WTC11 (cell line): ENCODE measurements around the gene TRIM2. TPM values are rescaled to one million over a fixed set of nuclear protein-coding genes. Genes with fewer than 3 reads are reported as not detected.

Experiments
- ATAC-seq: fragments of 200-7000 bp; cut with Tn5 transposase; 2 replicates; pipeline ENCODE4 v1.10.0; 2021; ENCODE audit warnings: mild to moderate bottlenecking, moderate library complexity
- CTCF ChIA-PET: fragments of 300-600 bp; sonication (Branson Sonifier 250); formaldehyde crosslinking; loops from one replicate; lab custom pipeline; 2021; ENCODE audit warnings: antibody characterized with exemption; lab: Charles Lee
- POLR2A ChIA-PET: fragments of 350-600 bp; sonication (Branson Sonifier 250); formaldehyde crosslinking; loops from one replicate; lab custom pipeline; 2021; ENCODE audit warnings: antibody characterized with exemption; lab: Charles Lee
- DNase-seq: peaks from one replicate; pipeline ENCODE4 v3.0.0; 2021; ENCODE audit warnings: low spot score
- H3K27ac Mint-ChIP-seq: 2 replicates; pipeline ENCODE4 v1.8.0; 2021; ENCODE audit warnings: mixed read lengths
- H3K27me3 Mint-ChIP-seq: 2 replicates; pipeline ENCODE4 v1.8.0; 2021; ENCODE audit warnings: low read depth, mild to moderate bottlenecking, moderate library complexity, mixed read lengths
- H3K36me3 Mint-ChIP-seq: 2 replicates; pipeline ENCODE4 v1.8.0; 2021; ENCODE audit warnings: mixed read lengths
- H3K4me1 Mint-ChIP-seq: 2 replicates; pipeline ENCODE4 v1.8.0; 2022; ENCODE audit warnings: mixed read lengths
- H3K4me3 Mint-ChIP-seq: 2 replicates; pipeline ENCODE4 v1.8.0; 2021; ENCODE audit warnings: mild to moderate bottlenecking, moderate library complexity, mixed read lengths
- H3K9me3 Mint-ChIP-seq: 2 replicates; pipeline ENCODE4 v1.8.0; 2021; ENCODE audit warnings: mixed read lengths
- AR ChIP-seq: fragments of 250-450 bp; sonication (Bioruptor Pico); IDR thresholded peaks from 2 replicates; pipeline ENCODE4 v1.9.0; 2021; ENCODE audit warnings: mild to moderate bottlenecking
- ATF2 ChIP-seq: sonication (generic); formaldehyde crosslinking; IDR thresholded peaks from 2 replicates; pipeline ENCODE4 v1.8.1; 2022; ENCODE audit warnings: low read depth, missing genetic modification reagents, borderline replicate concordance
- CREM ChIP-seq: sonication (generic); formaldehyde crosslinking; IDR thresholded peaks from 2 replicates; pipeline ENCODE4 v1.8.1; 2022; ENCODE audit warnings: mild to moderate bottlenecking, missing genetic modification reagents, moderate library complexity
- GTF2I ChIP-seq: fragments of 250-450 bp; sonication (Bioruptor Pico); conservative IDR thresholded peaks from 2 replicates; pipeline ENCODE4 v1.4.0; 2021; ENCODE audit warnings: mild to moderate bottlenecking
- IRF1 ChIP-seq: sonication (generic); formaldehyde crosslinking; IDR thresholded peaks from 2 replicates; pipeline ENCODE4 v1.8.0; 2023; ENCODE audit warnings: missing genetic modification reagents
- JUN ChIP-seq: sonication (generic); formaldehyde crosslinking; IDR thresholded peaks from 2 replicates; pipeline ENCODE4 v1.8.0; 2023; ENCODE audit warnings: mild to moderate bottlenecking, missing genetic modification reagents
- MXD4 ChIP-seq: fragments of 250-450 bp; sonication (Bioruptor Pico); IDR thresholded peaks from 2 replicates; pipeline ENCODE4 v1.8.0; 2021; ENCODE audit warnings: mild to moderate bottlenecking, moderate library complexity, borderline replicate concordance
- NFE2L1 ChIP-seq: sonication (generic); formaldehyde crosslinking; IDR thresholded peaks from 2 replicates; pipeline ENCODE4 v1.8.1; 2023; ENCODE audit warnings: missing genetic modification reagents
- PRRX2 ChIP-seq: fragments of 250-450 bp; sonication (Bioruptor Pico); IDR thresholded peaks from 2 replicates; pipeline ENCODE4 v1.8.0; 2021; ENCODE audit warnings: mild to moderate bottlenecking
- SMAD3 ChIP-seq: sonication (generic); formaldehyde crosslinking; IDR thresholded peaks from 2 replicates; pipeline ENCODE4 v1.8.0; 2022; ENCODE audit warnings: missing genetic modification reagents, mild to moderate bottlenecking, borderline replicate concordance
- USF1 ChIP-seq: sonication (generic); formaldehyde crosslinking; IDR thresholded peaks from 2 replicates; pipeline ENCODE4 v1.8.0; 2022; ENCODE audit warnings: mild to moderate bottlenecking, missing genetic modification reagents
- USF2 ChIP-seq: sonication (generic); formaldehyde crosslinking; IDR thresholded peaks from 2 replicates; pipeline ENCODE4 v1.8.1; 2023; ENCODE audit warnings: mild to moderate bottlenecking, missing genetic modification reagents, moderate library complexity
- ZNF263 ChIP-seq: sonication (generic); formaldehyde crosslinking; IDR thresholded peaks from 2 replicates; pipeline ENCODE4 v1.8.1; 2022; ENCODE audit warnings: low read depth, mild to moderate bottlenecking, moderate library complexity, missing genetic modification reagents
- ZNF317 ChIP-seq: sonication (generic); formaldehyde crosslinking; IDR thresholded peaks from 2 replicates; pipeline ENCODE4 v1.8.1; 2023; ENCODE audit warnings: low read depth, mild to moderate bottlenecking, moderate library complexity, missing genetic modification reagents, borderline replicate concordance
- ZNF423 ChIP-seq: fragments of 250-450 bp; sonication (Bioruptor Pico); IDR thresholded peaks from 2 replicates; pipeline ENCODE4 v2.1.2; 2022; ENCODE audit warnings: mild to moderate bottlenecking, moderate library complexity
- ZNF425 ChIP-seq: fragments of 250-450 bp; sonication (Bioruptor Pico); conservative IDR thresholded peaks from 2 replicates; pipeline ENCODE4 v1.9.0; 2021; ENCODE audit warnings: mild to moderate bottlenecking
- ZSCAN18 ChIP-seq: fragments of 250-450 bp; sonication (Bioruptor Pico); IDR thresholded peaks from 2 replicates; pipeline ENCODE4 v2.1.2; 2022; ENCODE audit warnings: mild to moderate bottlenecking, moderate library complexity
- total RNA-seq: library from RNA; stranded (reverse); gene quantifications from 3 replicates; pipeline ENCODE4 v1.2.3, GENCODE V29; 2021

The TRIM2 gene
- total RNA-seq, 1 experiment from 2014 or later = 54.5 TPM

- TF ChIP-seq ZNF317 (CRISPR knock-in tag) = no peak
- no peak for TF ChIP-seq GTF2I (CRISPR knock-in tag)
- no peak for TF ChIP-seq USF2 (CRISPR knock-in tag)
- TF ChIP-seq ZNF423 (CRISPR knock-in tag) = no peak
- no peak for TF ChIP-seq AR (CRISPR knock-in tag)
- no peak for TF ChIP-seq SMAD3 (CRISPR knock-in tag)
- no peak for TF ChIP-seq JUN (CRISPR knock-in tag)
Measured at GRCh38 chr4:153181293-153181692, 22.9 kb upstream of the TRIM2 start (continued).

GRCh38 chr4:153181700-153182099, 22.5 kb upstream of the TRIM2 start:
- peaks cover 40% of the 10 kb centered on the region for H3K4me1 Mint-ChIP-seq
- no peaks in the 10 kb centered on the region; the same call in 1 of the 2 replicates for H3K27me3 Mint-ChIP-seq
- no peak for DNase-seq
- H3K4me3 Mint-ChIP-seq = no peak overlapping the region
- CTCF ChIA-PET = no interaction called here
- no peaks in the 10 kb centered on the region for H3K36me3 Mint-ChIP-seq
- H3K9me3 Mint-ChIP-seq = no peaks in the 10 kb centered on the region
- TF ChIP-seq ZNF425 (no peak), ZSCAN18 (CRISPR knock-in tag) (no peak), USF1 (CRISPR knock-in tag) (no peak), ZNF263 (CRISPR knock-in tag) (no peak)
- TF ChIP-seq, all 79 proteins: peak for 0
- POLR2A ChIA-PET = no interaction called here
- H3K27ac Mint-ChIP-seq = no peak overlapping the region
- no peak for ATAC-seq

GRCh38 chr4:153183146-153183545, 21.1 kb upstream of the TRIM2 start:
- DNase-seq = no peak
- POLR2A ChIA-PET = no interaction called here
- H3K27me3 Mint-ChIP-seq = no peaks in the 10 kb centered on the region; the same call in 1 of the 2 replicates
- no peaks in the 10 kb centered on the region for H3K9me3 Mint-ChIP-seq
- no peak for TF ChIP-seq MXD4 (CRISPR knock-in tag)
- no peak for TF ChIP-seq IRF1 (CRISPR knock-in tag)
- no peak for TF ChIP-seq ATF2 (CRISPR knock-in tag)
- TF ChIP-seq NFE2L1 = no peak
- TF ChIP-seq PRRX2 (CRISPR knock-in tag) = no peak
- no peak for TF ChIP-seq CREM (CRISPR knock-in tag)
- TF ChIP-seq, all 79 proteins: peak for 0
- peaks cover 32% of the 10 kb centered on the region for H3K4me1 Mint-ChIP-seq
- CTCF ChIA-PET = interaction anchor here (1.6 kb wide), 1 partner anchor 27 kb away, joined by 4 read pairs; no protein-coding TSS in a partner anchor
- no peak for ATAC-seq
- H3K4me3 Mint-ChIP-seq = no peak overlapping the region
- no peak overlapping the region for H3K27ac Mint-ChIP-seq
- H3K36me3 Mint-ChIP-seq = no peaks in the 10 kb centered on the region
